GM12878 (cell line): ENCODE measurements around the gene TBX22. TPM values are rescaled to one million over a fixed set of nuclear protein-coding genes. Genes with fewer than 3 reads are reported as not detected.

Experiments used
- ATAC-seq: fragments of 200-7000 bp; cut with Tn5 transposase; 3 replicates; pipeline ENCODE4 v1.9.1; 2020; ENCODE audit warnings: mild to moderate bottlenecking, moderate library complexity
- Bru-seq: library from RNA; stranded (reverse); fragments of 400-500 nt; gene quantifications from one replicate; lab custom pipeline; 2021; lab: Mats Ljungman, UMichigan
- BruChase-seq, 2 experiments: library from RNA; stranded (reverse); fragments of 400-500 nt; gene quantifications; one replicate each; lab custom pipeline; 2021; lab: Mats Ljungman, UMichigan
- BruUV-seq: library from RNA; stranded (reverse); fragments of 400-500 nt; replicated peaks from 2 replicates; lab custom pipeline; 2021; lab: Mats Ljungman, UMichigan
- CTCF ChIA-PET: fragments of 300-600 bp; sonication (Branson Sonifier 250); formaldehyde crosslinking; extraction: SDS; loops from one replicate; lab custom pipeline; 2021; ENCODE audit warnings: inconsistent platforms; lab: Yijun Ruan, JAX
- POLR2A ChIA-PET: fragments of 350-600 bp; formaldehyde crosslinking; extraction: SDS; loops from one replicate; lab custom pipeline; 2021; ENCODE audit warnings: inconsistent platforms; lab: Charles Lee
- RAD21 ChIA-PET: fragments of 300-600 bp; sonication (Branson Sonifier 250); formaldehyde crosslinking; loops from one replicate; lab custom pipeline; 2023; ENCODE audit warnings: antibody characterized with exemption; ENCODE audit not compliant: unreplicated experiment; lab: Charles Lee
- SMC1A ChIA-PET: fragments of 300-600 bp; sonication (Branson Sonifier 250); formaldehyde crosslinking; loops from one replicate; lab custom pipeline; 2023; ENCODE audit not compliant: unreplicated experiment, uncharacterized antibody; lab: Charles Lee
- DNase-seq: peaks from one replicate; pipeline ENCODE4 v3.0.0-alpha.2; 2011; ENCODE audit warnings: low read depth, low spot score
- FAIRE-seq: peaks from 3 replicates; lab custom pipeline; 2011; peaks lifted over from hg19 to GRCh38; lab: Jason Lieb, UNC
- H2AFZ ChIP-seq: 2 replicates; pipeline ENCODE4 v1.6.0; 2011; ENCODE audit warnings: low read depth, low read length, control low read depth; ENCODE audit not compliant: control insufficient read depth
- H3K27ac ChIP-seq: 2 replicates; pipeline ENCODE4 v1.5.1; 2011; ENCODE audit warnings: control low read depth; ENCODE audit not compliant: control insufficient read depth, insufficient read depth
- H3K27me3 ChIP-seq, 2 experiments: replicated peaks in 1 of 2; 2 replicates each; pipeline versions ENCODE4 v1.6.0 to v1.6.1; 2011; ENCODE audit warnings: low read length in 1 of 2; ENCODE audit not compliant: control insufficient read depth in 2 of 2, insufficient read depth in 2 of 2
- H3K36me3 ChIP-seq, 2 experiments: 2 replicates each; pipeline ENCODE4 v1.5.1; 2011; ENCODE audit warnings: low read length in 1 of 2; ENCODE audit not compliant: control insufficient read depth in 2 of 2, insufficient read depth in 2 of 2
- H3K4me1 ChIP-seq: 2 replicates; pipeline ENCODE4 v1.6.1; 2011; ENCODE audit warnings: mild to moderate bottlenecking, low read length, moderate library complexity, mixed read lengths; ENCODE audit not compliant: control insufficient read depth, insufficient read depth
- H3K4me2 ChIP-seq: 2 replicates; pipeline ENCODE4 v1.6.0; 2011; ENCODE audit warnings: control low read depth; ENCODE audit not compliant: control insufficient read depth, insufficient read depth
- H3K4me3 ChIP-seq: fragments of 200-600 bp; sonication (generic); 2 replicates; pipeline ENCODE4 v1.5.1; 2016
- H3K79me2 ChIP-seq: 2 replicates; pipeline ENCODE4 v1.6.0; 2011; ENCODE audit warnings: low read length; ENCODE audit not compliant: control insufficient read depth, insufficient read depth
- H3K9ac ChIP-seq: 2 replicates; pipeline ENCODE4 v1.8.0; 2011; ENCODE audit warnings: low read length, control low read depth, mixed read lengths; ENCODE audit not compliant: control insufficient read depth, insufficient read depth
- H3K9me3 ChIP-seq: replicated peaks from 3 replicates; pipeline ENCODE4 v1.5.1; 2011; ENCODE audit warnings: mild to moderate bottlenecking, low read length; ENCODE audit not compliant: control insufficient read depth, insufficient read depth
- H4K20me1 ChIP-seq: 2 replicates; pipeline ENCODE4 v1.6.0; 2011; ENCODE audit not compliant: control insufficient read depth, insufficient read depth
- ATF7 ChIP-seq: fragments of 450-650 bp; IDR thresholded peaks from 2 replicates; pipeline ENCODE4 v1.6.1; 2016; ENCODE audit warnings: low read depth, mild to moderate bottlenecking
- CREB1 ChIP-seq: IDR thresholded peaks from 2 replicates; pipeline ENCODE4 v1.6.1; 2012; ENCODE audit warnings: low read depth, mild to moderate bottlenecking, inconsistent platforms
- GABPA ChIP-seq: IDR thresholded peaks from 2 replicates; pipeline ENCODE4 v1.6.1; 2014; ENCODE audit warnings: antibody characterized with exemption, low read depth, mild to moderate bottlenecking, inconsistent platforms
- IRF4 ChIP-seq: IDR thresholded peaks from 2 replicates; pipeline ENCODE4 v1.6.1; 2011; ENCODE audit warnings: low read depth, low read length
- JUNB ChIP-seq: IDR thresholded peaks from 2 replicates; pipeline ENCODE4 v1.6.1; 2016; ENCODE audit warnings: antibody characterized with exemption, mild to moderate bottlenecking
- KAT2A ChIP-seq: conservative IDR thresholded peaks from 2 replicates; pipeline ENCODE4 v1.6.1; 2011; ENCODE audit warnings: low read depth, low read length; ENCODE audit not compliant: control insufficient read depth
- NFYB ChIP-seq: IDR thresholded peaks from 2 replicates; pipeline ENCODE4 v1.6.1; 2011; ENCODE audit warnings: low read depth, mild to moderate bottlenecking, low read length, improper control_type of control experiment, moderate library complexity; ENCODE audit not compliant: insufficient read depth
- PAX5 ChIP-seq: IDR thresholded peaks from 2 replicates; pipeline ENCODE4 v1.6.1; 2011; ENCODE audit warnings: low read depth, low read length, borderline replicate concordance
- PKNOX1 ChIP-seq: fragments of 450-650 bp; IDR thresholded peaks from 2 replicates; pipeline ENCODE4 v1.6.1; 2016; ENCODE audit warnings: mild to moderate bottlenecking
- POLR2A ChIP-seq: IDR thresholded peaks from 2 replicates; pipeline ENCODE4 v1.6.1; 2011; ENCODE audit warnings: low read depth, mild to moderate bottlenecking, low read length
- RELA ChIP-seq: fragments of 450-650 bp; IDR thresholded peaks from 2 replicates; pipeline ENCODE4 v1.8.0; 2014; ENCODE audit warnings: borderline replicate concordance; ENCODE audit not compliant: partially characterized antibody
- RELB ChIP-seq: fragments of 450-650 bp; IDR thresholded peaks from 2 replicates; pipeline ENCODE4 v1.6.1; 2017; ENCODE audit warnings: low read depth, mild to moderate bottlenecking, moderate library complexity
- SP1 ChIP-seq: IDR thresholded peaks from one replicate; pipeline ENCODE4 v1.6.1; 2011; ENCODE audit warnings: low read depth, low read length
- TAF1 ChIP-seq: IDR thresholded peaks from 2 replicates; pipeline ENCODE4 v1.6.1; 2011; ENCODE audit warnings: mild to moderate bottlenecking, low read depth, low read length, borderline replicate concordance
- ZNF207 ChIP-seq: fragments of 450-650 bp; IDR thresholded peaks from 2 replicates; pipeline ENCODE4 v1.6.1; 2014; ENCODE audit warnings: antibody characterized with exemption, mild to moderate bottlenecking, borderline replicate concordance
- WGBS: methylation state at CpG from one replicate; pipeline ENCODE4 v1.1.6; 2016; ENCODE audit warnings: low lambda C conversion rate; ENCODE audit not compliant: insufficient replicate concordance, insufficient coverage; ENCODE audit errors: missing lambda C conversion rate; 5-methylcytosine and 5-hydroxymethylcytosine counted together
- in situ Hi-C: fragments of 300-500 bp; cut with MboI; formaldehyde crosslinking; loops from 9 replicates; pipeline ENCODE4 v1.14.3; 2018; ENCODE audit warnings: mixed read lengths
- intact Hi-C: fragments of 100-400 bp; cut with micrococcal nuclease; formaldehyde crosslinking; loops from one replicate; pipeline ENCODE4 v1.14.2; 2022; ENCODE audit not compliant: unreplicated experiment
- long read RNA-seq, 2 experiments: library from polyadenylated mRNA; unstranded; transcript quantifications; one replicate each; pipeline ENCODE4 v2.0.0, GENCODE V29; 2019 to 2020
- polyA minus RNA-seq, 3 experiments: library from RNA; depleted of rRNA, polyadenylated mRNA; stranded (reverse); fragments of >200 nt; gene quantifications; 2 replicates each; pipeline ENCODE4 v1.2.3, GENCODE V29; 2011
- polyA plus RNA-seq, 11 experiments: library from polyadenylated mRNA; depleted of rRNA in 4 of 11; unstranded in 6 of 11; stranded (reverse) in 5 of 11; fragments of >200 nt; fragmentation: Nextera tagmentation in 4 of 11; fragmentation: Illumina TruSeq in 1 of 11; extraction: Ambion mirVana in 4 of 11; extraction: Trizol in 1 of 11; gene quantifications; 1 replicate in 1 of 11; 2 replicates in 10 of 11; pipeline versions ENCODE4 v1.2.1 to v1.2.3, GENCODE V29; 2011 to 2016; ENCODE audit warnings: inconsistent platforms in 2 of 11, missing spikeins in 2 of 11, low read depth in 1 of 11
- total RNA-seq, 4 experiments: library from RNA; depleted of rRNA in 3 of 4; stranded (reverse); fragments of >200 nt in 3 of 4; fragmentation: Illumina TruSeq in 1 of 4; extraction: Trizol in 1 of 4; gene quantifications; 2 replicates each; pipeline versions ENCODE4 v1.2.1 to v1.2.3, GENCODE V29; 2013 to 2021
- TF ChIP-seq, protein P1 (sequence below): IDR thresholded peaks from 2 replicates; pipeline ENCODE4 v1.6.1; 2012; ENCODE audit warnings: low read depth, low read length, improper control_type of control experiment

The TBX22 gene
- 0.17 TPM in 1 of 2 replicates, not detected in the other for total RNA-seq (2013; cell fraction: nucleolus; rRNA removed)
- total RNA-seq (2014; rRNA removed) (not detected in 2 replicates), total RNA-seq (2014; rRNA removed; fragmentation: Illumina TruSeq; extraction: Trizol) (not detected in 2 replicates), total RNA-seq (2021) (not detected in 2 replicates), polyA plus RNA-seq (2011; rRNA removed) (0.35 and 0.40 TPM in 2 replicates), polyA plus RNA-seq (2014; fragmentation: Illumina TruSeq; extraction: Trizol) (not detected in 2 replicates), polyA plus RNA-seq (2014; fragmentation: Nextera tagmentation; extraction: Ambion mirVana) (not detected), polyA plus RNA-seq (2014; rRNA removed) (not detected in 2 replicates), polyA plus RNA-seq (2016; fragmentation: Nextera tagmentation; extraction: Ambion mirVana) (not detected), polyA minus RNA-seq (2011; rRNA and poly(A)+ RNA removed) (0.26 and 0.88 TPM in 2 replicates), Bru-seq, nascent RNA (percentile 5 among the genes with signal in this experiment), BruChase-seq, experiment 1, labeled RNA remaining after a 6-hour chase (percentile 6 among the genes with signal in this experiment), BruChase-seq, experiment 2, labeled RNA remaining after a 2-hour chase (percentile 9 among the genes with signal in this experiment)
- polyA plus RNA-seq (2011; ENCODE audit: low read depth), result not detected
- polyA plus RNA-seq (2011; cell fraction: cytosol; rRNA removed), result 0.08 and 0.18 TPM in 2 replicates
- 1.7 and 1.8 TPM in 2 replicates for polyA plus RNA-seq (2011; cell fraction: nucleus; rRNA removed)
- not detected in 2 replicates for polyA plus RNA-seq (2012)
- polyA minus RNA-seq (2011; cell fraction: cytosol; rRNA and poly(A)+ RNA removed), result 0.42 TPM in 1 of 2 replicates, not detected in the other
- polyA minus RNA-seq (2011; cell fraction: nucleus; rRNA and poly(A)+ RNA removed), result 0.48 and 0.57 TPM in 2 replicates
- long read RNA-seq, experiment 1, result 0 reads
- long read RNA-seq, experiment 2, result 0 reads

DNA sequence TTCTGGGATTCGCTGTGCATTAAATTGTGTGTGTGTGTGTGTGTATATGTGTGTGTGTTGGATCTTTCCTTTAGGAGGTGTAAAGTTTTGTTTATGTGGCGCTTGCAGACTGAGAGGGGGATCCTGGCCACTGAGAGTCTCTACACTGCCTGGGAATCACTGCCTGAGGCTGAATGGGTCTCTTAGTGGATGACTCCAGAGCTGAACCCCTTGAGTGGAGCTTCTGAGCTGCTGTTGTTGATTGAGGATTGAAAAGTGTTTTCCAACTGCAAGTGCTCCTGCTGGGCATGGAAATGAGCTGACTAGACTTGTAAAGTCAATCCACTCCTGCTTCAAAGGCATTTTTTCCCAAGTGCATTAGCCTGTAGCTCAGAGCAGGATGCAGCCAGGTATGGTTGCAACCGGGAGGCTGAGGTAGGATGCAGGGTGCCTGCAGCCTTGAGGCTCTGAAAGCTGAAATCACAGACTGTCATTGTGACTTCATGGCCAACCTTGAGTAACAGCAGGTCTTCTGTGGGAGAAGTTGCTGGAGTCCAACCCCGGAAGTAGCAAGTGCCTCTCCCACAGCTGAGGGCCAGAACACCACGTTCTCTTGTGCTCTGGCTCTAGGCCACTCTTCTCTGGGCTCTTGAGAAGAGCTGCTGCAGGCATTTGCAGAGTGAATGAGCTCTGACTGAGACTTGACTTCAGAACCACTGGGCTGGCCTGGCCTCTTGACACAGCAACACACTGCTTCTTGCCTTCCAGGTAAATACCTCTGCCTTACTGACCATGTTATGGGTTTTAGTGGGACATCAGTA, at the start of gene TBX22:
Gene TBX22, plus strand, starts transcription at position 613 of the 800 bp plus-strand sequence. CDS start 7,517 bp downstream, outside the sequence.
- Histone ChIP-seq H3K4me3 (no peak within 1 kb of the TSS), H2AFZ (no peak within 1 kb of the TSS), H4K20me1 (no peaks in the 10 kb centered on the region), H3K27ac (no peak within 1 kb of the TSS), H3K36me3 (no peaks in the 10 kb centered on the region), H3K9ac (no peak within 1 kb of the TSS), H3K4me1 (no peaks in the 10 kb centered on the region), H3K9me3 (no peaks in the 10 kb centered on the region), H3K27me3 (no peaks in the 10 kb centered on the region), H3K4me2 (no peak within 1 kb of the TSS), H3K79me2 (no peaks in the 10 kb centered on the region)
- POLR2A ChIA-PET, result no interaction called here
- 12% methylated on average over 5 of the region's 5 CpGs for WGBS
- ATAC-seq (no peak), FAIRE-seq (no peak), DNase-seq (no peak)
- BruUV-seq, result no TSS peak
- CTCF ChIA-PET, result no interaction called here
- SMC1A ChIA-PET, result interaction anchor here (1.1 kb wide), 2 partner anchors 9 to 11 kb away, joined by 3 read pairs; no protein-coding TSS in a partner anchor
- in situ Hi-C loops (no loop called here), intact Hi-C loops (no loop called here)
- RAD21 ChIA-PET, result no interaction called here
- TF ChIP-seq JUNB (no peak), ATF7 (no peak), TAF1 (no peak), CREB1 (no peak), IRF4 (no peak), NFYB (no peak), POLR2A (no peak), KAT2A (no peak), PAX5 (no peak), GABPA (no peak), RELA (no peak), PKNOX1 (no peak), RELB (no peak), ZNF207 (no peak), SP1 (no peak)
- TF ChIP-seq, protein P1, sequence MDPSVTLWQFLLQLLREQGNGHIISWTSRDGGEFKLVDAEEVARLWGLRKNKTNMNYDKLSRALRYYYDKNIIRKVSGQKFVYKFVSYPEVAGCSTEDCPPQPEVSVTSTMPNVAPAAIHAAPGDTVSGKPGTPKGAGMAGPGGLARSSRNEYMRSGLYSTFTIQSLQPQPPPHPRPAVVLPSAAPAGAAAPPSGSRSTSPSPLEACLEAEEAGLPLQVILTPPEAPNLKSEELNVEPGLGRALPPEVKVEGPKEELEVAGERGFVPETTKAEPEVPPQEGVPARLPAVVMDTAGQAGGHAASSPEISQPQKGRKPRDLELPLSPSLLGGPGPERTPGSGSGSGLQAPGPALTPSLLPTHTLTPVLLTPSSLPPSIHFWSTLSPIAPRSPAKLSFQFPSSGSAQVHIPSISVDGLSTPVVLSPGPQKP, result no peak
